Peyer's patch (tissue), 4 donors: ENCODE measurements around the gene EXD3. TPM values are rescaled to one million over a fixed set of nuclear protein-coding genes. Genes with fewer than 3 reads are reported as not detected.

Experiments
- DNase-seq, 3 donors: peaks; one replicate each; pipeline ENCODE4 v3.0.0-alpha.2; 2017 to 2019
- H3K27ac ChIP-seq, 4 donors: fragments of 200-600 bp; sonication (generic); one replicate each; pipeline ENCODE4 v1.5.1; 2016 to 2019
- H3K27me3 ChIP-seq, 2 donors: fragments of 200-600 bp; sonication (generic); one replicate each; pipeline ENCODE4 v1.5.1; 2019
- H3K36me3 ChIP-seq, 3 donors: fragments of 200-600 bp; sonication (generic); one replicate each; pipeline ENCODE4 v1.5.1; 2016 to 2019
- H3K4me1 ChIP-seq, 4 donors: fragments of 200-600 bp; sonication (generic); one replicate each; pipeline ENCODE4 v1.5.1; 2016 to 2019
- H3K4me3 ChIP-seq, 4 donors: fragments of 200-600 bp; sonication (generic); 1 replicate in 3 of 4; 2 replicates in 1 of 4; pipeline ENCODE4 v1.5.1; 2016 to 2019; ENCODE audit warnings: mild to moderate bottlenecking in 1 of 4
- H3K9me3 ChIP-seq, 4 donors: fragments of 200-600 bp; sonication (generic); one replicate each; pipeline ENCODE4 v1.5.1; 2016 to 2019; ENCODE audit warnings: mild to moderate bottlenecking in 1 of 4
- POLR2A ChIP-seq, 2 donors: fragments of 450-650 bp; IDR thresholded peaks; one replicate each; pipeline ENCODE4 v1.5.1; 2017; ENCODE audit warnings: antibody characterized with exemption in 2 of 2, mild to moderate bottlenecking in 2 of 2, moderate library complexity in 2 of 2
- total RNA-seq, 4 donors: library from RNA; depleted of rRNA; stranded (reverse); fragments of >200 nt; gene quantifications; one replicate each; pipeline ENCODE4 v1.1.0, GENCODE V29; 2016
- TF ChIP-seq, protein P1 (sequence below), 6 experiments: fragments of 450-650 bp in 4 of 6; fragments of 200-600 bp in 2 of 6; sonication (generic) in 1 of 6; IDR thresholded peaks; one replicate each; pipeline ENCODE4 v1.5.1; 2017 to 2019; ENCODE audit warnings: antibody characterized with exemption in 6 of 6, mild to moderate bottlenecking in 3 of 6, moderate library complexity in 1 of 6

The EXD3 gene
- total RNA-seq, 4 donors from 2014 or later, result 38.7 to 82.4 (median 61.6) TPM

- H3K9me3 ChIP-seq, result no peaks in the 10 kb centered on the region
- peak in 1 of 3 donors; percentile 46 for DNase-seq
- peak overlapping the region in 2 of 4 donors; percentile 17 to 25 for H3K27ac ChIP-seq
- no peak overlapping the region for H3K4me3 ChIP-seq
- H3K4me1 ChIP-seq, result peaks cover 12 to 45% (median 14%) of the 10 kb centered on the region in 4 donors
- TF ChIP-seq, protein P1, sequence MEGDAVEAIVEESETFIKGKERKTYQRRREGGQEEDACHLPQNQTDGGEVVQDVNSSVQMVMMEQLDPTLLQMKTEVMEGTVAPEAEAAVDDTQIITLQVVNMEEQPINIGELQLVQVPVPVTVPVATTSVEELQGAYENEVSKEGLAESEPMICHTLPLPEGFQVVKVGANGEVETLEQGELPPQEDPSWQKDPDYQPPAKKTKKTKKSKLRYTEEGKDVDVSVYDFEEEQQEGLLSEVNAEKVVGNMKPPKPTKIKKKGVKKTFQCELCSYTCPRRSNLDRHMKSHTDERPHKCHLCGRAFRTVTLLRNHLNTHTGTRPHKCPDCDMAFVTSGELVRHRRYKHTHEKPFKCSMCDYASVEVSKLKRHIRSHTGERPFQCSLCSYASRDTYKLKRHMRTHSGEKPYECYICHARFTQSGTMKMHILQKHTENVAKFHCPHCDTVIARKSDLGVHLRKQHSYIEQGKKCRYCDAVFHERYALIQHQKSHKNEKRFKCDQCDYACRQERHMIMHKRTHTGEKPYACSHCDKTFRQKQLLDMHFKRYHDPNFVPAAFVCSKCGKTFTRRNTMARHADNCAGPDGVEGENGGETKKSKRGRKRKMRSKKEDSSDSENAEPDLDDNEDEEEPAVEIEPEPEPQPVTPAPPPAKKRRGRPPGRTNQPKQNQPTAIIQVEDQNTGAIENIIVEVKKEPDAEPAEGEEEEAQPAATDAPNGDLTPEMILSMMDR (IDR thresholded peaks at IDR 0.05), result no peak
- TF ChIP-seq POLR2A (IDR thresholded peaks at IDR 0.05), result no peak
- no peaks in the 10 kb centered on the region for H3K27me3 ChIP-seq
- H3K36me3 ChIP-seq, result no peaks in the 10 kb centered on the region
Measured at GRCh38 chr9:137314561-137315560, 108.1 kb downstream of the EXD3 start.

DNA sequence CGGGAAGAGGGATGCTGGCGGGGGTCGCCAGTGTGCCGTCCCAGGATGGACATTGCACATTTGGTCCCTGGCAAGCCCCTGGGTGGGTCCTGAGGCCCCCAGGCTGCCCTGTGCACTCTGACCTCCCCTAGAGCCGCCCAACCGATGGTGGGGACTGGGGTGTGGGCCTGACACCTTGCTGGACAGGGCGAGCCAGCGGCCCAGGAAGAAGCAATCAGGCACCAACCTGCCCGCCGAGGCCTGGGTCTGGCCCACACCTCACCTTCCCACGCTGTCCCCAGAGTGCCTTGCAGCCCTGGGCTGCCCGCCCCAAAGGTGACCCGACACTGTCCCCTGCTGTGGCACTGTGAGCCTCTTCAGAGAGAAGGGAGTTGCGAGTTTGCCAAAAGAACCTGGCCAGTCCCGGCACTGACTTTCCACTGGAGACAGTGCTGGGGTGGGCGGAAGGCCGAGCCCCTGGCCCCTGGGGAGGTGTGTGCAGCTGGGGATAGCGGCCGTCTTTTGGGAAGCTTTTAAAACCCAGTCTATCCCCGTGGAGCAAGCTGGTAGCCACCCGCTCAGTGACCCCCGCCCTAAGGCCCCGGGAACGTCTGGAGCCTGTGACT lies 108.9 kb downstream of the EXD3 start:
- TF ChIP-seq, protein P1 (IDR thresholded peaks at IDR 0.05), result no peak
- TF ChIP-seq POLR2A (IDR thresholded peaks at IDR 0.05), result no peak
- H3K36me3 ChIP-seq, result no peaks in the 10 kb centered on the region
- no peaks in the 10 kb centered on the region for H3K27me3 ChIP-seq
- H3K4me1 ChIP-seq, result peaks cover 12 to 45% (median 14%) of the 10 kb centered on the region in 4 donors
- H3K27ac ChIP-seq, result no peak overlapping the region
- H3K4me3 ChIP-seq, result no peak overlapping the region
- DNase-seq, result peak in 1 of 3 donors; percentile 45
- no peaks in the 10 kb centered on the region for H3K9me3 ChIP-seq

DNA sequence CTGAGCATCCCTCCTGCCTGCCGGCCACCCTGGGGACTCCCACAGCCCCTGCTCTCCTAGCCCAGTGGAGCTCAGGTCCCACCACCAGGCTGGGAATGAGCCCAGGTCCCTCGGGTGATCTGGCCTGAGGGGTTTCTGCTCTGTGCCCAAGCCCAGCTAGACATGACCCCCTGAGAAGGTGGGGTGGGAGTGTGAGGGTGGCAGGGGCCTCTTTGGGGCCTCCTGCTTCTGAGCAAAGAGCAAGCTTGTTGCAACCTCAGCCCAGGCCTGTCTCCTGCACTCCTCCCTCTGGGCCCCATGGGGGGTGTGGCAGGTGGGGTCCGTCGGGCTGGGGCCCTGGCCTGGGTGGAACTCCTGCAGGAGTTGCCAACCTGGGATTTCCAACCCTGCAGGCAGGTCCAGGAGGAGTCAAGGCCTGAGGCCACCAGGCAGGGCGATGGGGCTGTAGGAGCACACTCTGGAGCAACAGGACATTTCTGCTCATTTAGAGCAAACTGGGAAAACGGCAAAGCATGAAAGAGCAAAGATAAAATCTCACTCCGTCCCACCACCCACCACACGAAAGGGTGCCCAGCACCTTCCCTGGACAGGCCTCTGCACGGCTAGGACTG lies 109.5 kb downstream of the EXD3 start:
- Histone ChIP-seq H3K4me1 (peaks cover 12 to 45% (median 14%) of the 10 kb centered on the region in 4 donors), H3K27me3 (no peaks in the 10 kb centered on the region), H3K27ac (no peak overlapping the region), H3K4me3 (no peak overlapping the region), H3K9me3 (no peaks in the 10 kb centered on the region), H3K36me3 (no peaks in the 10 kb centered on the region)
- peak in 2 of 3 donors; percentile 44 to 50 for DNase-seq
- no peak for TF ChIP-seq POLR2A (IDR thresholded peaks at IDR 0.05)
- TF ChIP-seq, protein P1 (IDR thresholded peaks at IDR 0.05), result no peak

- Histone ChIP-seq H3K36me3 (no peaks in the 10 kb centered on the region), H3K4me3 (no peak overlapping the region), H3K4me1 (peaks cover 12 to 50% (median 14%) of the 10 kb centered on the region in 4 donors), H3K27ac (peak overlapping the region in 1 of 4 donors; percentile 84), H3K9me3 (no peaks in the 10 kb centered on the region), H3K27me3 (no peaks in the 10 kb centered on the region)
- peak in 2 of 3 donors; percentile 41 to 52 for DNase-seq
- TF ChIP-seq POLR2A (IDR thresholded peaks at IDR 0.05), result no peak
- TF ChIP-seq, protein P1 (IDR thresholded peaks at IDR 0.05), result no peak
Measured at GRCh38 chr9:137312852-137313325, 110.1 kb downstream of the EXD3 start.
